Measurements from ENCODE around the gene SEC31B.

The SEC31B gene

GRCh38 chr10:100438674-100439315 lies 80.9 kb downstream of the SEC31B start:
- DNase-seq (ENCODE audit: low read depth in 3 of 3): no peak

Measured in stimulated activated CD4-positive, alpha-beta T cell treated with anti-CD3 and anti-CD28 coated beads, TNF-alpha, amount 100 ng/mL, for 4 hours (primary cell).